Lower leg skin (tissue), 3 donors: ENCODE measurements around the gene VCP.

Experiments used
- CTCF ChIP-seq, 3 donors: fragments of 450-650 bp; IDR thresholded peaks; one replicate each; pipeline ENCODE4 v1.5.1; 2016; ENCODE audit warnings: antibody characterized with exemption in 3 of 3, mild to moderate bottlenecking in 3 of 3, moderate library complexity in 2 of 3
- POLR2A ChIP-seq, 2 donors: fragments of 450-650 bp; IDR thresholded peaks; one replicate each; pipeline ENCODE4 v1.6.1; 2016 to 2017; ENCODE audit warnings: antibody characterized with exemption in 2 of 2, mild to moderate bottlenecking in 1 of 2, moderate library complexity in 1 of 2

GRCh38 chr9:35010351-35010958, 62.0 kb downstream of the VCP start:
- no peak for TF ChIP-seq POLR2A (IDR thresholded peaks at IDR 0.05)
- no peak for TF ChIP-seq CTCF (IDR thresholded peaks at IDR 0.05)
